Activated CD4-positive, CD25-positive, alpha-beta regulatory T cell treated with anti-CD3 and anti-CD28 coated beads, Interleukin-2, amount 50 U/mL, for 16 hours (primary cell): ENCODE results near the gene SLC23A3.
"Not testable (repeated sequence)": the region's sequence is repeated elsewhere in the genome, so short reads cannot be mapped to it uniquely, and the experiment has no call there.

Source experiments
- DNase-seq: peaks from one replicate; pipeline ENCODE4 v3.0.0-alpha.2; 2020; ENCODE audit warnings: low read depth, low spot score

Gene SLC23A3

GRCh38 chr2:219205165-219205538, 35.3 kb upstream of the SLC23A3 start:
- no peak for DNase-seq

- no peak for DNase-seq
Measured at GRCh38 chr2:219204425-219205164, 34.8 kb upstream of the SLC23A3 start.

GRCh38 chr2:219201331-219201730, 31.5 kb upstream of the SLC23A3 start:
- not testable (repeated sequence) for DNase-seq

- not testable (repeated sequence) for DNase-seq
Measured at GRCh38 chr2:219200502-219201326, 30.9 kb upstream of the SLC23A3 start.

- DNase-seq: no peak
Measured at GRCh38 chr2:219199470-219200211, 29.8 kb upstream of the SLC23A3 start.

- no peak for DNase-seq
Measured at GRCh38 chr2:219198974-219199373, 29.1 kb upstream of the SLC23A3 start.

GRCh38 chr2:219197388-219197787, 27.6 kb upstream of the SLC23A3 start:
- DNase-seq: no peak

GRCh38 chr2:219186754-219187456, 17.1 kb upstream of the SLC23A3 start:
- DNase-seq: no peak

GRCh38 chr2:219184121-219184520, 14.3 kb upstream of the SLC23A3 start:
- DNase-seq: no peak

GRCh38 chr2:219183151-219183772, 13.4 kb upstream of the SLC23A3 start:
- DNase-seq: no peak

GRCh38 chr2:219182331-219183150, 12.7 kb upstream of the SLC23A3 start:
- DNase-seq: no peak

- DNase-seq: no peak
Measured at GRCh38 chr2:219181531-219181930, 11.7 kb upstream of the SLC23A3 start.

- no peak for DNase-seq
Measured at GRCh38 chr2:219180961-219181360, 11.1 kb upstream of the SLC23A3 start.

- DNase-seq: no peak
Measured at GRCh38 chr2:219179601-219180465, 10.0 kb upstream of the SLC23A3 start.

- no peak for DNase-seq
Measured at GRCh38 chr2:219178377-219179175, 8.7 kb upstream of the SLC23A3 start.

- DNase-seq: peak; percentile 59
Measured at GRCh38 chr2:219177552-219178376, 7.9 kb upstream of the SLC23A3 start, which contains the start of gene RETREG2. Gene RETREG2, plus strand, starts transcription at chr2:219178275. Its CDS starts 78 bp downstream, at chr2:219178353.

- peak; percentile 76 for DNase-seq
Measured at GRCh38 chr2:219176818-219177551, 7.2 kb upstream of the SLC23A3 start, which contains the start of gene CNPPD1. Gene CNPPD1, minus strand, starts transcription at chr2:219176925. Its CDS starts 97 bp downstream, at chr2:219176828.
